SK-N-SH (cell line): ENCODE data around the gene CNPPD1. TPM values are rescaled to one million over a fixed set of nuclear protein-coding genes. Genes with fewer than 3 reads are reported as not detected.

Source experiments
- CTCF ChIA-PET: fragments of 300-600, 350-600 bp; formaldehyde crosslinking; extraction: SDS; loops from one replicate; lab custom pipeline; 2021; lab: Yijun Ruan, JAX
- POLR2A ChIA-PET: fragments of 350-600 bp; sonication (Branson Sonifier 250); formaldehyde crosslinking; extraction: SDS; loops from one replicate; lab custom pipeline; 2020; ENCODE audit warnings: antibody characterized with exemption, inconsistent platforms; lab: Yijun Ruan, JAX
- DNase-seq: peaks from one replicate; pipeline ENCODE4 v3.0.0; 2012
- H2AFZ ChIP-seq: fragments of 200-600 bp; sonication (generic); 2 replicates; pipeline ENCODE4 v1.8.1; 2016; ENCODE audit warnings: antibody characterized with exemption, mild to moderate bottlenecking, low read depth
- H3F3A ChIP-seq: fragments of 200-600 bp; sonication (generic); replicated peaks from 2 replicates; pipeline ENCODE3; 2016; ENCODE audit warnings: antibody characterized with exemption, mild to moderate bottlenecking; ENCODE audit not compliant: insufficient read depth
- H3K27ac ChIP-seq, 2 experiments: fragments of 200-500 bp in 1 of 2; fragments of 200-600 bp in 1 of 2; sonication (Bioruptor generic) in 1 of 2; sonication (generic), shearing (Covaris generic) in 1 of 2; 2 replicates each; pipeline versions ENCODE4 v1.5.1 to v1.6.1; 2014 to 2016; ENCODE audit warnings: low read depth in 2 of 2, inconsistent platforms in 1 of 2, low read length in 1 of 2, mild to moderate bottlenecking in 1 of 2, mixed read lengths in 1 of 2
- H3K27me3 ChIP-seq: fragments of 200-600 bp; sonication (generic), shearing (Covaris generic); 2 replicates; pipeline ENCODE4 v1.6.1; 2016; ENCODE audit warnings: mixed run types; ENCODE audit not compliant: insufficient read depth
- H3K36me3 ChIP-seq, 2 experiments: fragments of 200-500 bp in 1 of 2; fragments of 200-600 bp in 1 of 2; sonication (Bioruptor generic) in 1 of 2; sonication (generic) in 1 of 2; replicated peaks in 1 of 2; 2 replicates each; pipeline versions ENCODE3 to v1.5.1; 2014 to 2016; ENCODE audit warnings: low read length in 1 of 2, mild to moderate bottlenecking in 1 of 2; ENCODE audit not compliant: insufficient read depth in 2 of 2, control insufficient read depth in 1 of 2
- H3K4me1 ChIP-seq, 2 experiments: fragments of 200-500 bp in 1 of 2; fragments of 200-600 bp in 1 of 2; sonication (Bioruptor generic) in 1 of 2; sonication (generic), shearing (Covaris generic) in 1 of 2; 2 replicates each; pipeline versions ENCODE4 v1.5.1 to v1.6.1; 2014 to 2016; ENCODE audit warnings: low read depth in 1 of 2, low read length in 1 of 2, mixed run types in 1 of 2; ENCODE audit not compliant: insufficient read depth in 2 of 2, control insufficient read depth in 1 of 2
- H3K4me2 ChIP-seq: fragments of 200-600 bp; sonication (generic), shearing (Covaris generic); 2 replicates; pipeline ENCODE4 v1.6.1; 2017; ENCODE audit warnings: mixed run types
- H3K4me3 ChIP-seq, 2 experiments: fragments of 200-500 bp in 1 of 2; fragments of 200-600 bp in 1 of 2; sonication (Bioruptor generic) in 1 of 2; sonication (generic), shearing (Covaris generic) in 1 of 2; 2 replicates each; pipeline versions ENCODE4 v1.5.1 to v1.8.1; 2014 to 2016; ENCODE audit warnings: low read depth in 2 of 2, inconsistent platforms in 1 of 2, low read length in 1 of 2, mild to moderate bottlenecking in 1 of 2, mixed read lengths in 1 of 2, moderate library complexity in 1 of 2
- H3K79me2 ChIP-seq: fragments of 200-600 bp; sonication (generic); 2 replicates; pipeline ENCODE4 v1.8.1; 2017; ENCODE audit warnings: mild to moderate bottlenecking; ENCODE audit not compliant: insufficient read depth
- H3K9ac ChIP-seq: fragments of 200-600 bp; sonication (generic); 2 replicates; pipeline ENCODE4 v1.6.1; 2017; ENCODE audit warnings: mixed run types
- H3K9me2 ChIP-seq: fragments of 200-600 bp; sonication (generic); 2 replicates; pipeline ENCODE4 v1.6.1; 2017; ENCODE audit warnings: mixed run types
- H3K9me3 ChIP-seq: fragments of 200-600 bp; sonication (generic); 2 replicates; pipeline ENCODE4 v1.6.1; 2017; ENCODE audit warnings: mixed run types, mild to moderate bottlenecking, moderate library complexity
- H4K20me1 ChIP-seq: fragments of 200-600 bp; sonication (generic); 2 replicates; pipeline ENCODE4 v1.6.1; 2017; ENCODE audit warnings: mild to moderate bottlenecking, mixed run types; ENCODE audit not compliant: insufficient read depth
- EP300 ChIP-seq, 2 experiments: IDR thresholded peaks; 2 replicates each; pipeline versions ENCODE4 v1.4.0 to v1.6.1; 2012; ENCODE audit warnings: borderline replicate concordance in 1 of 2, low read depth in 1 of 2, low read length in 1 of 2
- FOXJ3 ChIP-seq: sonication (generic); formaldehyde crosslinking; IDR thresholded peaks from 2 replicates; pipeline ENCODE4 v1.5.1; 2020; ENCODE audit warnings: mild to moderate bottlenecking, missing genetic modification reagents
- IRF3 ChIP-seq: fragments of 150-350 bp; IDR thresholded peaks from 2 replicates; pipeline ENCODE4 v1.6.1; 2016; ENCODE audit warnings: mild to moderate bottlenecking, low read depth, low read length
- MEF2A ChIP-seq: IDR thresholded peaks from 2 replicates; pipeline ENCODE4 v1.4.0; 2012; ENCODE audit warnings: low read depth, borderline replicate concordance
- POLR2AphosphoS5 ChIP-seq: IDR thresholded peaks from 2 replicates; pipeline ENCODE4 v1.6.1; 2012; ENCODE audit warnings: low read depth, low read length
- REST ChIP-seq: IDR thresholded peaks from 2 replicates; pipeline ENCODE4 v1.6.1; 2012; ENCODE audit warnings: mild to moderate bottlenecking, low read depth, low read length, moderate library complexity
- RFX5 ChIP-seq: IDR thresholded peaks from 2 replicates; pipeline ENCODE4 v1.6.1; 2012; ENCODE audit warnings: mild to moderate bottlenecking, improper control_type of control experiment, low read length
- YY1 ChIP-seq: IDR thresholded peaks from 2 replicates; pipeline ENCODE4 v1.4.0; 2012; ENCODE audit warnings: low read depth, mild to moderate bottlenecking
- WGBS: methylation state at CpG from one replicate; pipeline ENCODE4 v1.1.6; 2017; ENCODE audit warnings: low lambda C conversion rate; 5-methylcytosine and 5-hydroxymethylcytosine counted together
- polyA plus RNA-seq, 3 experiments: library from polyadenylated mRNA; depleted of rRNA; stranded (reverse); fragments of >200 nt; gene quantifications; 2 replicates each; pipeline ENCODE4 v1.2.3, GENCODE V29; 2012

CNPPD1 gene
- polyA plus RNA-seq, 1 of the 3 experiments (the other 2 are of a cell fraction), result 75.9 TPM

- no peak for TF ChIP-seq EP300 (IDR thresholded peaks at IDR 0.05; ENCODE audit: borderline replicate concordance in 1 of 2, low read depth in 1 of 2, low read length in 1 of 2)
- TF ChIP-seq IRF3, result no peak
- TF ChIP-seq FOXJ3 (CRISPR knock-in tag), result 0 out of 2 replicates have a peak, but pooled peaks have one; percentile 5
- peak; percentile 72 for TF ChIP-seq POLR2AphosphoS5
- no peak for TF ChIP-seq YY1
- TF ChIP-seq REST, result peak; percentile 31
These were observed at the start of gene CNPPD1 (continued) for GRCh38 chr2:219176818-219177551.

GRCh38 chr2:219225350-219225749 is 48.6 kb upstream of the CNPPD1 start:
- Histone ChIP-seq H3K27me3 (no peaks in the 10 kb centered on the region), H3K4me3 (no peak overlapping the region), H3K9me2 (no peaks in the 10 kb centered on the region), H3K4me1 (peaks cover 0 to 13% of the 10 kb centered on the region in 2 experiments; a peak in 1 of 4 replicates), H2AFZ (no peak overlapping the region), H3K9ac (no peak overlapping the region), H3F3A (peaks cover 6% of the 10 kb centered on the region), H4K20me1 (no peaks in the 10 kb centered on the region), H3K9me3 (no peaks in the 10 kb centered on the region), H3K27ac (no peak overlapping the region), H3K4me2 (no peak overlapping the region), H3K36me3 (peaks cover 8 to 41% of the 10 kb centered on the region in 2 experiments), H3K79me2 (peaks cover 20% of the 10 kb centered on the region)
- POLR2A ChIA-PET, result no interaction called here
- 100% methylated on average over 3 of the region's 3 CpGs for WGBS
- CTCF ChIA-PET, result interaction anchor here (0.6 to 2.1 kb wide), 3 partner anchors 27 to 73 kb away, joined by 3 to 7 read pairs (median 7); no protein-coding TSS in a partner anchor
- DNase-seq, result no peak
- no peak for TF ChIP-seq MEF2A
- no peak for TF ChIP-seq RFX5
- TF ChIP-seq, all 33 proteins: peak for 0
